ENCODE results near the gene USP26. TPM values are rescaled to one million over a fixed set of nuclear protein-coding genes. Genes with fewer than 3 reads are reported as not detected.
"Not testable (repeated sequence)": the region's sequence is repeated elsewhere in the genome, so short reads cannot be mapped to it uniquely, and the experiment has no call there.

Gene USP26
- total RNA-seq, result not detected
- long read RNA-seq, result 0 reads

GRCh38 chrX:133097031-133097430 lies at the start of gene USP26:
Gene USP26 (minus strand): TSS chrX:133097109. CDS start chrX:133028220, 68,889 bp downstream.
- no peak for ATAC-seq (ENCODE audit: poor library complexity)
- no peak for DNase-seq
- intact Hi-C loops (cut with DNase I), result no loop called here

- intact Hi-C loops (cut with DNase I), result no loop called here
- DNase-seq (no peak), ATAC-seq (ENCODE audit: poor library complexity) (no peak)
These were observed 37.4 kb upstream of the USP26 start for GRCh38 chrX:133134282-133134681.

GRCh38 chrX:133120406-133120805 lies 23.5 kb upstream of the USP26 start:
- DNase-seq (no peak), ATAC-seq (ENCODE audit: poor library complexity) (no peak)
- intact Hi-C loops (cut with DNase I), result no loop called here

- intact Hi-C loops (cut with DNase I), result no loop called here
- ATAC-seq (ENCODE audit: poor library complexity), result no peak
- no peak for DNase-seq
These were observed 2.7 kb downstream of the USP26 start for GRCh38 chrX:133094098-133094731.

GRCh38 chrX:133090236-133090809 lies 6.6 kb downstream of the USP26 start:
- ATAC-seq (ENCODE audit: poor library complexity), result no peak
- intact Hi-C loops (cut with DNase I), result no loop called here
- no peak for DNase-seq

GRCh38 chrX:133089411-133089810 lies 7.5 kb downstream of the USP26 start:
- ATAC-seq (ENCODE audit: poor library complexity) (no peak), DNase-seq (no peak)
- intact Hi-C loops (cut with DNase I), result no loop called here

GRCh38 chrX:133085785-133086184 lies 11.1 kb downstream of the USP26 start:
- no peak for ATAC-seq (ENCODE audit: poor library complexity)
- no peak for DNase-seq
- intact Hi-C loops (cut with DNase I), result no loop called here

- ATAC-seq (ENCODE audit: poor library complexity); intact Hi-C loops (cut with DNase I); DNase-seq: not testable (repeated sequence)
These were observed 11.9 kb downstream of the USP26 start for GRCh38 chrX:133085056-133085455.

GRCh38 chrX:133083899-133084298 lies 13.0 kb downstream of the USP26 start:
- DNase-seq, result no peak
- ATAC-seq (ENCODE audit: poor library complexity), result no peak
- intact Hi-C loops (cut with DNase I), result no loop called here

- intact Hi-C loops (cut with DNase I), result no loop called here
- DNase-seq (no peak), ATAC-seq (ENCODE audit: poor library complexity) (no peak)
These were observed 14.9 kb downstream of the USP26 start for GRCh38 chrX:133081990-133082389.

GRCh38 chrX:133077856-133078255 lies 19.1 kb downstream of the USP26 start:
- intact Hi-C loops (cut with DNase I); DNase-seq; ATAC-seq (ENCODE audit: poor library complexity): not testable (repeated sequence)

GRCh38 chrX:133072566-133072965 lies 24.3 kb downstream of the USP26 start:
- intact Hi-C loops (cut with DNase I), result no loop called here

GRCh38 chrX:133068461-133068860 lies 28.4 kb downstream of the USP26 start:
- DNase-seq (no peak), ATAC-seq (ENCODE audit: poor library complexity) (no peak)
- intact Hi-C loops (cut with DNase I), result no loop called here

More at GRCh38 chrX:133072566-133072965, 24.3 kb downstream of the USP26 start:
- ATAC-seq (ENCODE audit: poor library complexity) (no peak), DNase-seq (no peak)

- no peak for DNase-seq
- ATAC-seq (ENCODE audit: poor library complexity), result no peak
- intact Hi-C loops (cut with DNase I), result no loop called here
These were observed 40.6 kb downstream of the USP26 start for GRCh38 chrX:133056341-133056740.

- no peak for DNase-seq
- intact Hi-C loops (cut with DNase I), result no loop called here
- ATAC-seq (ENCODE audit: poor library complexity), result no peak
These were observed 42.0 kb downstream of the USP26 start for GRCh38 chrX:133054761-133055405.

GRCh38 chrX:133053861-133054598 lies 42.9 kb downstream of the USP26 start:
- ATAC-seq (ENCODE audit: poor library complexity), result no peak
- intact Hi-C loops (cut with DNase I), result no loop called here
- DNase-seq, result no peak

- ATAC-seq (ENCODE audit: poor library complexity) (no peak), DNase-seq (no peak)
- intact Hi-C loops (cut with DNase I), result no loop called here
These were observed 48.2 kb downstream of the USP26 start for GRCh38 chrX:133048751-133049150.

GRCh38 chrX:133046601-133047000 lies 50.3 kb downstream of the USP26 start:
- DNase-seq (no peak), ATAC-seq (ENCODE audit: poor library complexity) (no peak)
- intact Hi-C loops (cut with DNase I), result no loop called here

- ATAC-seq (ENCODE audit: poor library complexity), result no peak
- DNase-seq, result no peak
- intact Hi-C loops (cut with DNase I), result no loop called here
These were observed 50.9 kb downstream of the USP26 start for GRCh38 chrX:133045986-133046385.

Measured in Right ventricle myocardium superior (tissue), 1 donor.